Gastroesophageal sphincter (tissue), 4 donors: ENCODE data around the gene SERPINH1. TPM values are rescaled to one million over a fixed set of nuclear protein-coding genes. Genes with fewer than 3 reads are reported as not detected.

ENCODE experiments used
- ATAC-seq: fragments of 150-250 bp; one replicate; pipeline ENCODE4 v1.9.1; 2016; ENCODE audit warnings: mild to moderate bottlenecking, moderate library complexity
- H3K27ac ChIP-seq, 4 donors: fragments of 200-600 bp; sonication (generic) in 3 of 4; 1 replicate in 3 of 4; 2 replicates in 1 of 4; pipeline ENCODE4 v1.5.1; 2016 to 2019
- H3K27me3 ChIP-seq: fragments of 200-600 bp; sonication (generic); one replicate; pipeline ENCODE4 v1.5.1; 2019
- H3K36me3 ChIP-seq, 2 donors: fragments of 200-600 bp; sonication (generic); one replicate each; pipeline ENCODE4 v1.5.1; 2019; ENCODE audit warnings: control low read depth in 1 of 2
- H3K4me1 ChIP-seq, 3 donors: fragments of 200-600 bp; sonication (generic); 1 replicate in 2 of 3; 2 replicates in 1 of 3; pipeline ENCODE4 v1.5.1; 2016 to 2019; ENCODE audit warnings: control low read depth in 2 of 3
- H3K4me3 ChIP-seq, 2 donors: fragments of 200-600 bp; sonication (generic); one replicate each; pipeline ENCODE4 v1.5.1; 2019; ENCODE audit warnings: mild to moderate bottlenecking in 1 of 2, moderate library complexity in 1 of 2
- H3K9me3 ChIP-seq, 3 donors: fragments of 200-600 bp; sonication (generic); one replicate each; pipeline ENCODE4 v1.5.1; 2017 to 2019; ENCODE audit warnings: control low read depth in 2 of 3
- CTCF ChIP-seq, 4 experiments: fragments of 200-600 bp in 2 of 4; fragments of 450-650 bp in 2 of 4; sonication (generic) in 1 of 4; IDR thresholded peaks; one replicate each; pipeline ENCODE4 v1.5.1; 2017 to 2019; ENCODE audit warnings: antibody characterized with exemption in 4 of 4, mild to moderate bottlenecking in 2 of 4, moderate library complexity in 2 of 4
- EP300 ChIP-seq: sonication (generic); formaldehyde crosslinking; IDR thresholded peaks from one replicate; pipeline ENCODE4 v1.6.1; 2017; ENCODE audit warnings: antibody characterized with exemption, mild to moderate bottlenecking
- POLR2A ChIP-seq, 2 donors: fragments of 450-650 bp; IDR thresholded peaks; one replicate each; pipeline ENCODE4 v1.6.1; 2017; ENCODE audit warnings: antibody characterized with exemption in 2 of 2, mild to moderate bottlenecking in 2 of 2, moderate library complexity in 1 of 2
- POLR2AphosphoS5 ChIP-seq: sonication (generic); formaldehyde crosslinking; IDR thresholded peaks from one replicate; pipeline ENCODE4 v1.6.1; 2017; ENCODE audit warnings: antibody characterized with exemption
- WGBS, 2 donors: methylation state at CpG; one replicate each; pipeline ENCODE4 v1.1.5; 2018; ENCODE audit warnings: low coverage in 1 of 2; 5-methylcytosine and 5-hydroxymethylcytosine counted together
- total RNA-seq, 4 donors: library from RNA; depleted of rRNA; stranded (reverse); fragments of >200 nt; gene quantifications; one replicate each; pipeline ENCODE4 v1.1.0, GENCODE V29; 2016

SERPINH1 gene
- total RNA-seq, 4 donors from 2014 or later, result 127 to 284 (median 175) TPM

DNA sequence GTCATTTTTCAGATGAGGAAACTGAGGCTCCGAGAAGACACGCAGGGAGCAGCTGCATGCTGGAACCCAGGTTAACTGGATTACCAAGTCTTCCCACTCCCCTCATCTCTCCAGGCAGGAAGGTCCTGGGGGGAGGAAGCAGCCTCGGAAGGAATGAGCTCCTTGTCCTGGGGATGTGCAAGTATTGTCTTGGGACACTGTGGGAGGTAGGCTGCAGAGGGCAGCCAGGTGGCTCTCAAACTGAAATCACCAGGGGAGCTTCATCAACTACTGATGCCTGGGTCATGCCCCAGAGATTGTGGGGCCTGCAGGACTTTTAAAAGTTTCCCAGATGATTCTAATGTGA is 43.9 kb upstream of the SERPINH1 start:
- no peaks in the 10 kb centered on the region for H3K9me3 ChIP-seq
- H3K36me3 ChIP-seq, result no peaks in the 10 kb centered on the region
- peaks cover 2% of the 10 kb centered on the region for H3K27me3 ChIP-seq
- TF ChIP-seq POLR2A (IDR thresholded peaks at IDR 0.05) (no peak), POLR2AphosphoS5 (no peak), EP300 (no peak), CTCF (IDR thresholded peaks at IDR 0.05) (no peak)
- H3K4me1 ChIP-seq, result peaks cover 0 to 6% (median 0%) of the 10 kb centered on the region in 3 donors
- no peak overlapping the region for H3K27ac ChIP-seq
- ATAC-seq, result no peak
- H3K4me3 ChIP-seq, result no peak overlapping the region
- no CpG with 5 or more reads among the region's 3 CpGs for WGBS, 2 donors

DNA sequence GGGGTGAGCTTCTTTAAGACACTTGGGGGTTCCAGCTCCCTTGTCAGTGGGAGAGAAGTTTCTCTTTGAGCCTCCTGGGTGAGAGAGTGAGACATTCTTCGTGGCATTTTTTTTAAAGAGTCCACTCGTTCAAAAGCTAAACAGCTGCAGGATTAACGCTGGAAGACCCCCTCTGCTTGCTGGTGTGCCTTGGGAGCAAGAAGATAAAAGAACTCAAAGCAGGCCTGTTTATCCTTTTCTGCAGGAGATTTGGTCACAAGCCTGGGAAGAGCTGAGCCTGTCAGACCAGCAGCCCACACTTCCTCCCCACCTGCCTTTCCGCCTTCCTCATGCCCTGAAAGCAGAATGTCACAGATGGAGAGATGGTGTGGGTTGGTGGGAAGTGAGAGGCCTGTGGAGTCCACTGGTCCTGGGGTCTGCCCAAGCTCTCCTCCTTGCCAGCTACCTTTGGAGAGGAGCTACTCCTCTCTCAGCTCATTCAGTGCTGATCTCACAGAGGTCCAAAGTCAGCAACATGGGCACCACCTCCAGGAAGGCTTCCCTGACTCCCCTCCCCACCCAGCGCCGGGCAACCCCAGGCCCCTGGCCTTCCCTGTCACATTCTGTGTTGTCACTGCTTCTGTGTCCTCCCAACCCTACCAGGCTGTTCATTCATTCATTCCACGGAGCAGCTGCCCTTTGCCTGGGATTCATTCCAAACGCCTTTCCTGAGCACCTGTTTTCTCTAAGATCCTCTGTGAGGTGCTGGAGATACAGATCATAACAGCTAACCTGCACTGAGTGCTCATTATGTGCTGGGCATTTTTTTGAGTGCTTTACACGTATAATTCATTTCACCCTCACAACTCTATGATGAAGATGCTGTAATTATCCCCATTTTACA is 43.0 kb upstream of the SERPINH1 start:
- peaks cover 0 to 13% (median 4%) of the 10 kb centered on the region in 3 donors for H3K4me1 ChIP-seq

DNA sequence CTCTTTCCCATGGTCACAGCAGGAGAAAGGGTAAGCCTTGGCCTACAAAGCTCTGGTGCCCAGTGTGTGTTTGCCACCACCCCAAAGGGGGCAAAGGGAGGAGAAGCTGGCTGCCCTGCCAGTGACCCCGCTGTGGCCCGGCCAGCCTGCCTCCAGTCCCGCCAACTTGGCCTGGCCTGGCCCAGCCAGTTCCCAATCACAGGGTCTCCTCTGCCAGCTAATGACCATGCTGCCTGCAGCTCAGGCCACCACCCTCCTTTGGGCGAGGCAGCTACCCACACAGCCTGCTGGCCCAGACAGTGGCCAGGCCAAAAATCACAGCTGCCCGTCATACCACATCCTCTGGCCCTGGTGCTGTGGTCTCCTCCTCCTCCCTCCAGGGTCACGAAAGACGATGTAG is 41.4 kb upstream of the SERPINH1 start:
- 100% methylated on average over 1 of the region's 7 CpGs; no CpG with 5 or more reads in 1 of the 2 donors for WGBS, 2 donors
- no peaks in the 10 kb centered on the region for H3K36me3 ChIP-seq
- peaks cover 13% of the 10 kb centered on the region for H3K27me3 ChIP-seq
- no peaks in the 10 kb centered on the region for H3K9me3 ChIP-seq
- no peak overlapping the region for H3K27ac ChIP-seq
- no peak for TF ChIP-seq POLR2AphosphoS5
- TF ChIP-seq EP300, result no peak
- no peak for TF ChIP-seq POLR2A (IDR thresholded peaks at IDR 0.05)
- no peak for TF ChIP-seq CTCF (IDR thresholded peaks at IDR 0.05)
- peaks cover 0 to 30% (median 10%) of the 10 kb centered on the region in 3 donors for H3K4me1 ChIP-seq
- ATAC-seq, result no peak
- H3K4me3 ChIP-seq, result no peak overlapping the region

More for the DNA sequence above, 43.0 kb upstream of the SERPINH1 start:
- no peak overlapping the region for H3K4me3 ChIP-seq
- TF ChIP-seq POLR2A (IDR thresholded peaks at IDR 0.05) (no peak), CTCF (IDR thresholded peaks at IDR 0.05) (no peak), EP300 (no peak), POLR2AphosphoS5 (no peak)
- H3K27me3 ChIP-seq, result peaks cover 11% of the 10 kb centered on the region
- no peak overlapping the region for H3K27ac ChIP-seq
- no peaks in the 10 kb centered on the region for H3K9me3 ChIP-seq
- ATAC-seq, result no peak
- WGBS, 2 donors, result 77 to 80% methylated on average over 3 to 7 of the region's 9 CpGs
- no peaks in the 10 kb centered on the region for H3K36me3 ChIP-seq

DNA sequence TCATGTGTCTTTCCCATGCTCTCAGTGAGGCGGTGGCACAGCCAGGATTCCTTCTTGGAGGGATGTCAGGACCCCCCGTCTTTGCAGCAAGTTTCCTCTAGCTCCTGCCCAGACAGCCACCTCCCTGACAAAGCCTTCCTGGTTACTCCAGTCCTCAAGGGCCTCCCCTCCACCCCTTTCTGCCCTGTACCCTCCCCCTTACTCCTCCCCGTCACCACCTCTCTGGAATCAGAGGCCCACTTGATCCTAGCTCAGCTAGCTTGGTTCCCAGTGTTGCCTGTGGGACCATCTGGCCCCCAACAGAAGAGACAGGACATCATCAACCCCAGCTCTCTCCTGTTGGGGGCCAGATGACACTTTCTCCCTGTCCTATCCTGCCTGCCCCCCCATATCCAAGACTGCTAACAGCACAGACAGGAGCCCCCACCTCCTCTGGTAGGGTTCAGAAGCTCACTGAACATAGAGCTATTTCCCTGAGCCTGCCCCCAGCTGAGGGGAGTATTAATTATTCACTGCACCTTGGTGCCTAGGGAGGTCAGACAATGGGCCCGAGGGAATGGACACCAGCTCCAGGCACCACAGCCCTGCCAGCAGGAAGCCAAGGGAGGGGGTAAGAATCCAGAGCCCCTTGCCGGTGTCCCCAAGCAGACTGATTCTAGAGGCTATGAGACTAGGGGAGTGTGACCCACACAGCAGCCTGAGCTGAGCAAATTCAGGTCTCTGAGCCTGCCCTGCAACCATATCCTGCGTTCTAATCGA is 39.6 kb upstream of the SERPINH1 start:
- H3K4me1 ChIP-seq, result peaks cover 0 to 40% (median 14%) of the 10 kb centered on the region in 3 donors
- H3K27me3 ChIP-seq, result peaks cover 13% of the 10 kb centered on the region
- TF ChIP-seq POLR2AphosphoS5 (no peak), EP300 (no peak), POLR2A (IDR thresholded peaks at IDR 0.05) (no peak), CTCF (IDR thresholded peaks at IDR 0.05) (no peak)
- H3K9me3 ChIP-seq, result no peaks in the 10 kb centered on the region
- 73 to 94% methylated on average over 3 to 5 of the region's 7 CpGs for WGBS, 2 donors
- no peak overlapping the region for H3K4me3 ChIP-seq
- no peaks in the 10 kb centered on the region for H3K36me3 ChIP-seq
- no peak overlapping the region for H3K27ac ChIP-seq
- no peak for ATAC-seq
